Uterus (tissue), 2 donors: ENCODE results near the gene TMOD3.

Source experiments
- POLR2A ChIP-seq, 2 donors: fragments of 450-650 bp; IDR thresholded peaks; one replicate each; pipeline ENCODE4 v1.6.1; 2016; ENCODE audit warnings: antibody characterized with exemption in 2 of 2, mild to moderate bottlenecking in 1 of 2, moderate library complexity in 1 of 2
- TF ChIP-seq, protein P1 (sequence below), 4 experiments: fragments of 200-600 bp in 2 of 4; fragments of 450-650 bp in 2 of 4; sonication (generic) in 2 of 4; IDR thresholded peaks; one replicate each; pipeline ENCODE4 v1.5.1; 2016 to 2019; ENCODE audit warnings: antibody characterized with exemption in 4 of 4, mild to moderate bottlenecking in 2 of 4, moderate library complexity in 1 of 4

- TF ChIP-seq, protein P1, sequence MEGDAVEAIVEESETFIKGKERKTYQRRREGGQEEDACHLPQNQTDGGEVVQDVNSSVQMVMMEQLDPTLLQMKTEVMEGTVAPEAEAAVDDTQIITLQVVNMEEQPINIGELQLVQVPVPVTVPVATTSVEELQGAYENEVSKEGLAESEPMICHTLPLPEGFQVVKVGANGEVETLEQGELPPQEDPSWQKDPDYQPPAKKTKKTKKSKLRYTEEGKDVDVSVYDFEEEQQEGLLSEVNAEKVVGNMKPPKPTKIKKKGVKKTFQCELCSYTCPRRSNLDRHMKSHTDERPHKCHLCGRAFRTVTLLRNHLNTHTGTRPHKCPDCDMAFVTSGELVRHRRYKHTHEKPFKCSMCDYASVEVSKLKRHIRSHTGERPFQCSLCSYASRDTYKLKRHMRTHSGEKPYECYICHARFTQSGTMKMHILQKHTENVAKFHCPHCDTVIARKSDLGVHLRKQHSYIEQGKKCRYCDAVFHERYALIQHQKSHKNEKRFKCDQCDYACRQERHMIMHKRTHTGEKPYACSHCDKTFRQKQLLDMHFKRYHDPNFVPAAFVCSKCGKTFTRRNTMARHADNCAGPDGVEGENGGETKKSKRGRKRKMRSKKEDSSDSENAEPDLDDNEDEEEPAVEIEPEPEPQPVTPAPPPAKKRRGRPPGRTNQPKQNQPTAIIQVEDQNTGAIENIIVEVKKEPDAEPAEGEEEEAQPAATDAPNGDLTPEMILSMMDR (IDR thresholded peaks at IDR 0.05) = no peak
- TF ChIP-seq POLR2A (IDR thresholded peaks at IDR 0.05) = no peak
These were observed 16.6 kb downstream of the TMOD3 start for GRCh38 chr15:51846066-51846462.
